Activated CD4-positive, alpha-beta T cell treated with anti-CD3 and anti-CD28 coated beads for 4 hours (primary cell): Measurements from ENCODE around the gene NINJ2.

ENCODE experiments used
- DNase-seq, 2 donors: peaks; one replicate each; pipeline ENCODE4 v3.0.0-alpha.2; 2020

The NINJ2 gene

GRCh38 chr12:612293-612692 lies 51.0 kb downstream of the NINJ2 start:
- no peak for DNase-seq

DNA sequence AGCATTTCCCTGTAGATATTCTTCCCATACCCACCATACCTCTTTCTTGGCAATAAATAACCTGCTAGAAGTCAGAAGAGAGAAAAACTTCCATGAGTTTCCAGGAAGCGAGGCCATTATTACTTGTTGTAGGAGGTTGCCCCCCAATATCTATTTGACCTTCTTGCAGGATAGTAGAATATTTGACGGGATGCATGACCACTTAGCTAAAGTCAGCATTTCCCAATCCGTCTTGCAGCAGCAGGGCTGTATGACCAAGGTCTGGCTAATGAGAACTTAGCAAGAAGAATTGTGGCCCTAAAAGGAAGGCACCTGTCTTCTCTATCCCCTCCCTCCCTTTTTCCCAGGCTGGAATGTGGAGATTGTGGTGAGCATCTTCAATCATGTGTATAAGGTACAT lies 51.5 kb downstream of the NINJ2 start:
- DNase-seq, result no peak

DNA sequence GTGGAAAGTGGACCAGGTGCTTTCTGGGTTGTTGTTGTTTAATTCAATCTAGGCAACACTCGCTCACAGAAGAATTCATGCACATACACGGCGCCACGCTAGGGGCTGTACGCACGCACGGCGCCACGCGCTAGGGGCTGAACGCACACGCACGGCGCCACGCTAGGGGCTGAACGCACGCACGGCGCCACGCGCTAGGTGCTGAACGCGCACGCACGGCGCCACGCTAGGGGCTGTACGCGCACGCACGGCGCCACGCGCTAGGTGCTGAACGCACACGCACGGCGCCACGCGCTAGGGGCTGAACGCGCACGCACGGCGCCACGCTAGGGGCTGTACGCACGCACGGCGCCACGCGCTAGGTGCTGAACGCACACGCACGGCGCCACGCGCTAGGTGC lies 54.3 kb downstream of the NINJ2 start:
- DNase-seq, result no peak

DNA sequence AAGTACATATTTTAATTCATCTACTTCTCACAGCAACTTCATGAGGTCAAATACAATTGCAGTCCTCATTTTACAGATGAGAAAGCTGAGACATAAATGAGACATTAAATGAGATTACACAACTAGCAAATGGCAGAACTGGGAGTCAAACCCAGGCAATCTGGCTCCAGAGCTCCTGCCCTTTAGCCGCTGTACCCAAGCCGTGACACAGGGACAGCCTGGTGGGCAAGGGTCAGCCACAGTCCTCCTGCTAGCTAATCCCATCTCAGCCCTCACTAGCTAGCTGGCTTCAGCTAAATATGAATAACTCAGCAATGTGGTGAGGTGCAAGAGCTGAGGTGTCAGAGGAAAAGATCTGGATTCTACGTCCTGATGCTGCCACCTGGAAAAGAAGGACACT lies 54.8 kb downstream of the NINJ2 start:
- DNase-seq, result no peak

DNA sequence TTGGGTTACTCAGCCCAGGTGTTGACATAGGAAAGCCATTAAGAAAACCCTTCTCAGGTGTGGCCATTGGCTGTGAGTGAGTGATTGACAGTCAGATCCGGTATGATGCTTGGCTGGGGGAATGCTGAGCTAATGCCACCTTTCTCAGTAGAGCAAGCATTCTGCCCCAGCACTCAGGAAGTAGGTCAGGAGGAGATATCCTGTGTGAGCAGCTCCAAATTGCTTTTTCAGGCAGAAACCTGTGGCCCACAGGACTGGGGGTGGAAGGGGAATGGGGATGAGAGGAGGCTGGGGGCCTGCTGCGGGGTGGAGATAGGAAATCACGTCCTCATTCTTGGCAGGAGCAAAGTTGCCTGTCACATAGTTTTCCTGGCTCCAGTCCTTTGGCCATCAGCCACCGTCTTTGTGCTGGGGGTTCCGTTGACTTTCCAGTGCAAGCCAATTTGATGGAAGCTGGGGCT lies 55.7 kb downstream of the NINJ2 start:
- no peak for DNase-seq

- DNase-seq, result no peak
Observed at GRCh38 chr12:604956-605355, 58.3 kb downstream of the NINJ2 start.

GRCh38 chr12:602700-603068 lies 60.6 kb downstream of the NINJ2 start:
- no peak for DNase-seq

- DNase-seq, result no peak
Observed at GRCh38 chr12:601976-602699, 61.1 kb downstream of the NINJ2 start.

- no peak for DNase-seq
Observed at GRCh38 chr12:599756-600155, 63.5 kb downstream of the NINJ2 start.

DNA sequence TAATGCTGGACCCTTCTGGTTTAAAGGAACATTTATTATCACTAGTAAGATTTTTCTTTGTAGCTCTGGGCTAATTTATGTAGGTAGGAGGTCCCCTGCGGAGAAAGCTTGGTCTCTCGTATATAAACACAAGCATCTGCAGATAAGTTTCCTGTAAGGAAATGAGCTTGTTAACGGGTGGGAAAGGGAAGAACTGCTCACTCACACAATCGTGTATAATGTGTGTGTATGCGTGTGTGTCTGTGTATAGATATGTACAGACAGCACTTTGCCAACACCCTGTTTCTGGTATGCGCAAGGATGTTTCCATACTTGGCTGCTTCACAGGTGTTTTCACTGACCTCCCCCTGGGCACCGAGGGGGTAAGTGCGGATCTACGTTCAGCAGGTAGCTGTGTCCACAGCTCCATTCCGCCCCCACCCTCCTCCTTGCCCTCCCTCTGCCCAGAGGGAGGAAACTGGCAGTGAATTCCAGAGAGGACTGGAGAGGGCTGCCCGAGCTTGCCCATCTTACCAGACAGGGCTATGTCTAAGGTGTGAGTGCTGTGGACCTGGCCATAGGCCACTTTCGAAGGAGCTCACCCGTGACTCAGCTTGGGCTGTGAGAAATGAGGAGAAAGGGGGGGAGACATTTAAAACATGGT lies 65.2 kb downstream of the NINJ2 start:
- DNase-seq, result no peak

DNA sequence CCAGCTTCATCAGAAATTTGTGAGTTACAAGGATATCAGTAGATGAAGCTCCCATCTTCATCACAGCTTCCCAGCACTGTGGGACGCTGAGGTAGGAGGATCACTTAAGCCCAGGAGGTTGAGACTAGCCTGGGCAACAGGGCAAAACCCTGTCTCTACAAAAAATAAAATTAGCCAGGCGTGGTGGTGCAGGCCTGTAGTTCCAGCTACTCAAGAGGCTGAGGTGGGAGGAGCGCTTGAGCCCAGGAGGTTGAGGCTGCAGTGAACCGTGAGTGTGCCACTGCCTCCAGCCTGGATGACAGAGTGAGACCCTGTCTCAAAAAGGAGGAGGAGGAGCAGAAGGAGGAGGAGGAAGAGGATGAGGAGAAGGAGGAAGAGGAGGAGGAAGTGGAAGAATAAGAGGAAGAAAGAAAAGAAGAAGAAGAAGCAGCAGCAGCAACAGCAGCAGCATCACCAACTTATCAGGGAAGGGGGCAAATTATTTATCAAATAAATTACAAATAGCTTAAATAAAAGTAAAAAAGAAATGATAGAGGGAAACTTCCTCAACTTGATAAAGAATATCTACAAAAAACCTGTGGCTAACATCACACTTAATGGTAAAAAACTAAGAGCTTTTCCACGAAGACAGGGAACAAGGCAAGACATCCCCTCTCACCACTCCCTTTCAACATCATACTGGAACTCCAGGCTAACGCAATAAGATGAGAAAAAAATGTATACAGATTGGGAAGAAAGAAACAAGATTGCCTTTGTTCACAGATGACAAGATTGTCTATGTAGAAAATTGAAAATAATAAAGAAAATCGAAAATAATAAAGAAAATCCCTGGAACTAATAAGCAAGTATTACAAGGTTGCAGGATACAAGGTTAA lies 69.6 kb downstream of the NINJ2 start:
- no peak for DNase-seq

GRCh38 chr12:592024-592505 lies 71.2 kb downstream of the NINJ2 start:
- DNase-seq, result no peak

- no peak for DNase-seq
Observed at GRCh38 chr12:591167-592023, 71.8 kb downstream of the NINJ2 start.

- no peak for DNase-seq
Observed at GRCh38 chr12:590206-590750, 73.0 kb downstream of the NINJ2 start.

DNA sequence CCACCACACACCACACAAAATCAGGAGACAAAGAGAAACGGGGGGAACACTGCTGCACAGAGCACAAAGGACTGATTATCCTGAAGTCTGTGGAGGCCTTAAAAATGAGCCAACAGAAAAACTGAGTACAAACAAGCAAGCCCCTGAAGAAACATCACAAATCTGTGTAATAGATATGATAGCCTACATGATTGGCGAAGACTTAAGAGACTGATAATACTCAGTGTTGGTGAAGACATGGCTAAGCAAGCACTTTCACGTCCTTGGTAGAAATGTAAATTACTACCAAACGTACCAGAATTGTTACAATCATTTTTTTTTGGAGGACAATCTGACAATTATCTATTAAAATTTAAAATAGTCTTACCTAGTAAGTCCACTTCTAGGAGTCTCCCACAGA lies 74.6 kb downstream of the NINJ2 start:
- DNase-seq, result no peak

DNA sequence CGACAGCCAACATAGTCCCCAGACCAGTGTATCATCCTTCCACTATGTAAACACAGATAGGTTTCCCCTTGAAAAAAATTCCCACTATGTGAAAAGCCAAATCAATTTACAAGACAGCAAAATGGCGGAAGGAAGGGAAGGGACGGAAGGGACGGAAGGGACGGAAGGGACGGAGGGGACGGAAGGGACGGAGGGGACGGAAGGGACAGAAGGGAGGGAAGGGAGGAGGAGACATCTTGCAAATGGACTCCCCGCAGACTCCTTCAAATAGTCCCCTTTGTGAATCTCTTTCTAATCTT lies 75.3 kb downstream of the NINJ2 start:
- DNase-seq, result no peak

- no peak for DNase-seq
Observed at GRCh38 chr12:587132-588023, 75.9 kb downstream of the NINJ2 start.

DNA sequence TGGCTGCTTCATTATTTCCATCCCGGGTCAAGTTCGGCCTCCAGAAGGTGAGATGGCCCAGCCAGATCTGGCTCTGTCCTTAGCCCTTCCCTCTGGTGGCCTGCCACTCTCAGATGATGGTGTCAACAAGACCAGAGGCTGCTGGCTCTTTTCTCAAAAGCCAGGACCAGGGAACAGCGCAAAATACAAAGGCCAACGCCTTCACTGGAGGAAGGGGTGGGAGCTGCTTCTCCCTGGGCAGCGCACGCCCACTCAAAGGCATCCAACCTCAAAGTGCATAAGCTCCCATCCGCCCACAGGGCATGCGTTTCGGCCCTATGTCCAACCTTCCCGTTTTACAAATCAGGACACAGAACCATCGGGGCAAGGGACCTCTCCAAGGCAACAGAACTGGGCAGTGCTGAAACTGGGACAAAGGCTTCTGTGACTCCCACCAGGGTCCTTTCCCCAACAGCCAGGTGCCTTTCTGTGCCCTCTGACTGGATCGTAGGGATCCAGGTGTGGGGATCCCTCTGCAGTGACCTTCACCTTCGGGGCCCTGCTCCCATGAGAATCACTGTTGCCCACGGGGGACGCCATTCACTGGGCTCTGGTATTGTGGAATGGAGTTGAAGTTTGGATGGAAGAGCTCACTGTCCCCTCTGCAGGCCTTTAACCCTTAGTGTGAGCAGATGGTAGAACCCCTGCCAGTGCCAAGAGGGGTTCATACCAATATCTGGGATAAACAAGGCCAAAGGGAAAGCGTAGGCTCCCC lies 76.8 kb downstream of the NINJ2 start:
- DNase-seq, result no peak

DNA sequence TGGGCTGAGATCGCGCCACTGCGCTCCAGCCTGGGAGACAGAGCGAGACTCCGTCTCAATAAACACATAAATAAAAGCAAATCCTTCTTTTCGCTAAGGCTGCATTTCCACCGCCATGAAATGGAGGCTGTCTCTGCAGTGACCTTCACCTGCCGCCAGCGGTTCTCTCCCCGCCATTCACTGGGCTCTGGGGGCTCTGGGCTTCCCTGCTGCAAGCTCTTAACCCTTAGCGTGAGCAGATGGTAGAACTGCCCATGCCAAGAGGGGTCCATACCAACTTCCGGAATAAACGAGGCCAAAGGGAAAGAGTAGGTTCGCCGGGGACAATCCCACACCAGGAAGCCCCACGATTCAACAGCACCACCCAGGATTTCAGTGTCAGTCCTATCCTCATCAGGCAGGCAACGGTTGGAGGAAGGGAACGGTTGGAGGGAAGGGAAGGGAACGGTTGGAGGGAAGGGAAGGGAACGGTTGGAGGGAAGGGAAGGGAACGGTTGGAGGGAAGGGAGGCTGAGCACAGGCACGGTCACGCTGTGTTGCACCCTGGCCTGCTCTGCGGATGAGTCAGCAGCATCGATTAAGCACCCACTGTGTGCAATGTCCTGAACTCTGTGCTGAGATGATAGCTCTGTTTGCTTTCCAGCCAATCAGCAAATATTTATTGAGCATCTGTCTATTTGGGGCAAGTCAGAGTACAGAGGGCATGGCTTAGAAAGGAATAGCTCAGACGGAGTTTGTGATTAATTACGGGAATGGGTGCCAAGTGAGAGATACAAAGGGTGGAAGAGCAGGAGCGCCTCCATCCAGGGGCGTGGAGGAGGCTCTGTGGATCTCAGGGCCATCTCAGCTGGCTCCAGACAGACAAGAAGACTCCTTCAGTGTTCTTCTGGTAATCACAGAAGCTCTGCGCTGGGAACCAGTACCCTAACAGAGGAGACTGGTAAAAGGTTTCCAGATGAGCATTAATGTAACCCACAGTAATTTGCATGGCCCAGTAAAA lies 77.9 kb downstream of the NINJ2 start:
- no peak for DNase-seq
